OCI-LY1 (cell line): ENCODE measurements around the gene SAE1.
A peak's percentile ranks its signal among the peaks of the same experiment; 100 is the strongest.

ENCODE experiments used
- H2AFZ ChIP-seq: fragments of 200-600 bp; sonication (generic), shearing (Covaris generic); 2 replicates; pipeline ENCODE4 v1.6.0; 2014; ENCODE audit warnings: antibody characterized with exemption, mild to moderate bottlenecking, low read length
- H3F3A ChIP-seq: fragments of 200-600 bp; sonication (generic), shearing (Covaris generic); 2 replicates; pipeline ENCODE4 v1.6.0; 2014; ENCODE audit warnings: mild to moderate bottlenecking, antibody characterized with exemption, low read length, moderate library complexity; ENCODE audit not compliant: insufficient read depth
- H3K27ac ChIP-seq: fragments of 200-600 bp; sonication (generic); 2 replicates; pipeline ENCODE4 v1.5.1; 2014; ENCODE audit warnings: low read length, mixed run types, mild to moderate bottlenecking, low read depth; ENCODE audit not compliant: poor library complexity, severe bottlenecking
- H3K27me3 ChIP-seq: fragments of 200-600 bp; sonication (generic); 2 replicates; pipeline ENCODE4 v1.6.0; 2014; ENCODE audit warnings: antibody characterized with exemption, mild to moderate bottlenecking, low read length, moderate library complexity; ENCODE audit not compliant: insufficient read depth
- H3K36me3 ChIP-seq: fragments of 200-600 bp; sonication (generic); 2 replicates; pipeline ENCODE4 v1.6.1; 2014; ENCODE audit warnings: mild to moderate bottlenecking, antibody characterized with exemption, low read length, moderate library complexity, mixed read lengths; ENCODE audit not compliant: insufficient read depth
- H3K4me1 ChIP-seq: fragments of 200-600 bp; sonication (generic); 2 replicates; pipeline ENCODE4 v1.5.1; 2014; ENCODE audit warnings: mild to moderate bottlenecking, low read length, moderate library complexity; ENCODE audit not compliant: insufficient read depth, severe bottlenecking
- H3K4me2 ChIP-seq: fragments of 200-600 bp; sonication (generic), shearing (Covaris generic); 2 replicates; pipeline ENCODE4 v1.6.1; 2014; ENCODE audit warnings: low read length
- H3K4me3 ChIP-seq: fragments of 200-600 bp; sonication (generic); 2 replicates; pipeline ENCODE4 v1.5.1; 2014; ENCODE audit warnings: low read length, low read depth, mild to moderate bottlenecking, mixed read lengths; ENCODE audit not compliant: poor library complexity, severe bottlenecking
- H3K79me2 ChIP-seq: fragments of 200-600 bp; shearing (Covaris generic); 2 replicates; pipeline ENCODE4 v1.6.1; 2016; ENCODE audit warnings: mixed run types, low read length, mixed read lengths; ENCODE audit not compliant: insufficient read depth
- H3K9ac ChIP-seq: fragments of 200-600 bp; sonication (generic), shearing (Covaris generic); 2 replicates; pipeline ENCODE4 v1.6.1; 2014; ENCODE audit warnings: mild to moderate bottlenecking, low read length, mixed read lengths
- H3K9me2 ChIP-seq: fragments of 200-600 bp; sonication (generic), shearing (Covaris generic); 2 replicates; pipeline ENCODE4 v1.6.1; 2014; ENCODE audit warnings: low read depth, mild to moderate bottlenecking, low read length, mixed read lengths
- H3K9me3 ChIP-seq: fragments of 200-600 bp; shearing (Covaris generic); 2 replicates; pipeline ENCODE4 v1.6.1; 2014; ENCODE audit warnings: low read length, mixed read lengths
- H4K20me1 ChIP-seq: fragments of 200-600 bp; sonication (generic), shearing (Covaris generic); 2 replicates; pipeline ENCODE4 v1.6.0; 2016; ENCODE audit warnings: mild to moderate bottlenecking, low read length; ENCODE audit not compliant: insufficient read depth
- EZH2 ChIP-seq: fragments of 200-600 bp; sonication (generic), shearing (Covaris generic); IDR thresholded peaks from 2 replicates; pipeline ENCODE4 v1.8.0; 2017; ENCODE audit warnings: borderline replicate concordance, mixed run types, mild to moderate bottlenecking, antibody characterized with exemption, low read length, moderate library complexity, mixed read lengths
- TF ChIP-seq, protein P1 (sequence below): fragments of 200-600 bp; sonication (generic), shearing (Covaris generic); IDR thresholded peaks from 2 replicates; pipeline ENCODE4 v1.5.1; 2017; ENCODE audit warnings: mild to moderate bottlenecking, antibody characterized with exemption, low read length, moderate library complexity, mixed read lengths

Gene SAE1

DNA sequence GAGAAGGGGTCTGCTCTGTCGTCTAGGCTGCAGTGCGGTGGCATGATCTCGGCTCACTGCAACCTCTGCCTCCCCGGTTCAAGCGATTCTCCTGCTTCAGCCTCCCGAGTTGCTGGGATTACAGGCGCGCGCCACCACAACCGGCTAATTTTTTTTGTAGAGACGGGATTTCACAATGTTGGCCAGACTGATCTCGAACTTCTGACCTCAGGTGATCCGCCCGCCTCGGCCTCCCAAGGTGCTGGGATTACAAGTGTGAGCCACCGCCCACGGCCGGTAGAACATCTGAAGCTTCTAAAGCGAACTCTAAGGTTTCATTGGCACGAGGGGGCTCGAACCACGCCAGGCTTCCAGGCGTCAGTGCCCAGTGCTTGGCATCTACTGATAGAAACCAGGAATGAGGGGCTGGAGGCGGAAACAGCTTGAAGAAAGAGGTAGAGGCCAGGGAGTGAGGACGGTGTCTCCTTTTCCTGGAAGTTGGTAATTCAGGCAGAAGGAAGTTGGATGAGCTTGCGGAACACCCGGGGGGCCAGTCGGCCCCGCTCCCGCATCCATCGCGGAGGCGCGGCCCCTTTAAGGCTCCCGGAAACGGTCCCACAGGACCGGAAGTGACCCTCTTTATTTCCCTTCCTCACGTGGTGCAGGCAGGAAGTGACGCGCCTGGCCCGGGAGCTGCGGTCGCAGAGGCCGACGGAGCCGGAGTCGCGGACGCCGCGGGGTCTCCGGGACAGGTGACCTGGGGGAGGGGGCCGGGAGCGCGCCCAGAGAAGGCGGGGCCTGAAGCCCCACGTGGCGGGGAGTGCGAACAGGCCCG lies 125.5 kb downstream of the SAE1 start, which contains the start of gene CCDC9:
TSS of gene CCDC9 (plus strand) at position 647 of the 814 bp plus-strand sequence. CDS start 1,876 bp downstream, outside the sequence.
- Histone ChIP-seq H3K4me2 (peak within 1 kb of the TSS; percentile 86), H3K27ac (peak within 1 kb of the TSS; percentile 63), H3K9me2 (no peaks in the 10 kb centered on the region), H3K4me1 (peaks cover 16% of the 10 kb centered on the region), H3K27me3 (no peaks in the 10 kb centered on the region), H4K20me1 (no peaks in the 10 kb centered on the region), H3F3A (no peaks in the 10 kb centered on the region), H3K4me3 (peak within 1 kb of the TSS; percentile 67), H3K9ac (peak within 1 kb of the TSS; percentile 81), H3K9me3 (no peaks in the 10 kb centered on the region), H3K36me3 (peaks cover 11% of the 10 kb centered on the region), H3K79me2 (no peaks in the 10 kb centered on the region), H2AFZ (peak within 1 kb of the TSS; percentile 91)
- no peak for TF ChIP-seq EZH2
- TF ChIP-seq, protein P1, sequence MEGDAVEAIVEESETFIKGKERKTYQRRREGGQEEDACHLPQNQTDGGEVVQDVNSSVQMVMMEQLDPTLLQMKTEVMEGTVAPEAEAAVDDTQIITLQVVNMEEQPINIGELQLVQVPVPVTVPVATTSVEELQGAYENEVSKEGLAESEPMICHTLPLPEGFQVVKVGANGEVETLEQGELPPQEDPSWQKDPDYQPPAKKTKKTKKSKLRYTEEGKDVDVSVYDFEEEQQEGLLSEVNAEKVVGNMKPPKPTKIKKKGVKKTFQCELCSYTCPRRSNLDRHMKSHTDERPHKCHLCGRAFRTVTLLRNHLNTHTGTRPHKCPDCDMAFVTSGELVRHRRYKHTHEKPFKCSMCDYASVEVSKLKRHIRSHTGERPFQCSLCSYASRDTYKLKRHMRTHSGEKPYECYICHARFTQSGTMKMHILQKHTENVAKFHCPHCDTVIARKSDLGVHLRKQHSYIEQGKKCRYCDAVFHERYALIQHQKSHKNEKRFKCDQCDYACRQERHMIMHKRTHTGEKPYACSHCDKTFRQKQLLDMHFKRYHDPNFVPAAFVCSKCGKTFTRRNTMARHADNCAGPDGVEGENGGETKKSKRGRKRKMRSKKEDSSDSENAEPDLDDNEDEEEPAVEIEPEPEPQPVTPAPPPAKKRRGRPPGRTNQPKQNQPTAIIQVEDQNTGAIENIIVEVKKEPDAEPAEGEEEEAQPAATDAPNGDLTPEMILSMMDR, result no peak

GRCh38 chr19:47256693-47257410 lies 126.2 kb downstream of the SAE1 start:
- Histone ChIP-seq H3K9me3 (no peaks in the 10 kb centered on the region), H3K9me2 (no peaks in the 10 kb centered on the region), H3K36me3 (peaks cover 14% of the 10 kb centered on the region), H2AFZ (no peak overlapping the region), H3K4me3 (peak overlapping the region; percentile 67), H3K27ac (peak overlapping the region; percentile 63), H3K9ac (peak overlapping the region; percentile 81), H3K27me3 (no peaks in the 10 kb centered on the region), H3K4me1 (peaks cover 17% of the 10 kb centered on the region), H3F3A (no peaks in the 10 kb centered on the region), H3K79me2 (no peaks in the 10 kb centered on the region), H3K4me2 (peak overlapping the region; percentile 86), H4K20me1 (no peaks in the 10 kb centered on the region)
- TF ChIP-seq, protein P1, result no peak
- no peak for TF ChIP-seq EZH2

DNA sequence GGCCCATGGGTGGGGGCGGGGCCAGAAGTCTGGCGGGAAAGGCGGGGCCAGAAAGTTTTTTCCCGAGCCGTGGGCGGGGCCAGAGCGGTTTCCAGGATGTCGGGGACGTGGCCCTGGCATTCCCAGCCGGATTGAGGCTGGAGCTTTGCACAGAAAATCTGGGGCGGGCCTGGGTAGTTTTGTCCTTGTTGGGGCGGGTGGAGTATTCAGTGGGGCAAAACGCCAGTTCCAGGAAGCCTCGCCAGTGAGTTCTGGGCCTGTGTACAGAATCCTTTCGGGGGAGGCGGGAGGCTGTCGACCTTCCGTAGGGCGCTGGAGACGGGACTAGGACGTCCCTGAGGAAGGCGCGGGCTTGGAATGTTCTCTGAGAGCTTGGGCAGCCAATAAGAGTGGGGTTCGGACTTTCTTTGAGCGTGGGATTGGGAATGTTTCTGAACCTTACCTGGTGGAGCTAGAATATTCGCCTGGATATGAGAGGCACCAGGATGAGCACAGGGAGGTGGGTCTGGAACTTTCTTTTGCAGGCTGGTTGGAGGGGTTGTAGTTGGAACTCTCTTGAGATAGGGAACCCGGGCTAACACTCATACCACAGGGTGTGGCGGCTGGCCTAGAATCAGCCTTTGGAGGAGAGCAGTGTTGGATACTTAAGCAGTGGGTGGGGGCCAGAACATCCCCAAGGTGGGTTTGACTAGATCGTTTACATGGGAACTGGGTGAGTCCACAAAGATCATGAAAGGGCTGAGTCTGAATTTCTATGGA lies 127.0 kb downstream of the SAE1 start:
- TF ChIP-seq, protein P1, result no peak
- TF ChIP-seq EZH2, result no peak
- H3K9ac ChIP-seq, result peak overlapping the region; percentile 66
- H2AFZ ChIP-seq, result no peak overlapping the region
- peaks cover 14% of the 10 kb centered on the region for H3K36me3 ChIP-seq
- no peaks in the 10 kb centered on the region for H4K20me1 ChIP-seq
- H3K9me2 ChIP-seq, result no peaks in the 10 kb centered on the region
- H3K27me3 ChIP-seq, result no peaks in the 10 kb centered on the region
- H3K4me2 ChIP-seq, result peak overlapping the region; percentile 78
- peaks cover 24% of the 10 kb centered on the region for H3K4me1 ChIP-seq
- no peaks in the 10 kb centered on the region for H3F3A ChIP-seq
- no peaks in the 10 kb centered on the region for H3K9me3 ChIP-seq
- peak overlapping the region; percentile 59 for H3K27ac ChIP-seq
- H3K4me3 ChIP-seq, result peak overlapping the region; percentile 67
- H3K79me2 ChIP-seq, result no peaks in the 10 kb centered on the region
